GM23248 (cell line): ENCODE results near the gene ZNF792.

Experiments used
- EZH2 ChIP-seq: fragments of 200-600 bp; sonication (generic); IDR thresholded peaks from 2 replicates; pipeline ENCODE4 v1.6.1; 2018; ENCODE audit warnings: antibody characterized with exemption, mild to moderate bottlenecking; ENCODE audit not compliant: insufficient read depth, poor library complexity, severe bottlenecking
- EZH2phosphoT487 ChIP-seq: fragments of 200-600 bp; sonication (generic); IDR thresholded peaks from 2 replicates; pipeline ENCODE4 v1.6.1; 2018; ENCODE audit warnings: antibody characterized with exemption, moderate library complexity, mild to moderate bottlenecking, low read depth; ENCODE audit not compliant: insufficient read depth

DNA sequence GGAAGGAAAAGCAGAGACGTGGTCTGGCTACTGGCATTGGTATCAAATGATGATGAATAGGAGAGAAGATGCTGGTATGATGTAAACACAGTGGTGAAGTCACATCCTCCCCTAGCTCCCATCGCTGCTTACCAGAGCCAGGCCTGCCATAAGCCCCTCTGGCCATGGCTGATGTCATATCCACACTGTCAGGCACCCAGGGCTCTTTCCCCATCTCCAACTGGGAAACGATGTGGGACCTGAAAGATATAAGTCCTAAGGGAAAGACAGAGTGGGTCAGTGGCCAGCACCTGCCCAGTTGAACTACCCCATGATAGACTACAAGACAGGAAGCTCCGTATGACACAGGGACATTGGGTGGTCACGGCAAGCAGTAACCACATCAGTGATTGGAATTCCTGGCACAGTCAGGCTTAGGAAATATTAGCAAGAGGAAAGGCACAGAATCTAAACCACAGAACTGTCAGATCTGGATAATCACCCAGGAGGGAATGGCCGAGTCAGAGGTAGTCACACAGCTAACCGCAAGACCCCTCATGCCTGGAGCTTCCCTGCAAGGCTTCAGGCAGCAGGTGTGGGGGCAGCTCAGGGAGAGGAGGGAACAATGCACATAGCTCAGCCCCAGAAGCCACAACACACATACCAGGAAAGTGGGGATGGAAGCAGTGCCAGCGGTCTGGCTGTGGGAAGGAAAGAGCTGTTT is 3.8 kb downstream of the ZNF792 start:
- no peak for TF ChIP-seq EZH2phosphoT487
- TF ChIP-seq EZH2 = no peak
